GM18909 (cell line): ENCODE data around the gene PNKD.
A peak's percentile ranks its signal among the peaks of the same experiment; 100 is the strongest.
"Not testable (repeated sequence)": the region's sequence is repeated elsewhere in the genome, so short reads cannot be mapped to it uniquely, and the experiment has no call there.

Experiments used
- ATAC-seq: cut with Tn5 transposase; IDR thresholded peaks from one replicate; pipeline ENCODE4 v1.9.1; 2021; ENCODE audit warnings: mild to moderate bottlenecking; ENCODE audit not compliant: unreplicated experiment, poor library complexity

Gene PNKD

DNA sequence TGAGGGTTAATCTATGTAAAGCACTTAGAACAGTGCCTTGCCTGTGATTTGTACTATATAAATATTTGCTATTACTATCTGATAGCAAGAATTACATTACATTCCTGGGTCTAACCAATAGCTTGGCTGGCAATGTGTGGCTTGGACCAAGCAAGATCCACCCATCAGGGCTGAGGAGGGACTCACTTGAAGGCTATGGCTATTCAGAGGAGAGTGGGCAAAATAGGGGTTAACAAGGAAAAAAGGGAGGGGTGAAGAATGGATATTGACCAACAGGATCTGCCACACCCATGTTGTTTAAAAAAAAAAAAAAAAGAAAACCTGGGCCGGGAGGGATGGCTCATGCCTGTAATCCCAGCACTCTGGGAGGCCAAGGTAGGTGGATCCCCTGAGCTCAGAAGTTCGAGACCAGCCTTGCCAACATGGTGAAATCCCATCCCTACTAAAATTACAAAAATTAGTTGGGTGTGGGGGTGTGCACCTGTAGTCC is 42.0 kb downstream of the PNKD start:
- ATAC-seq, result no peak

- ATAC-seq, result no peak
Observed at GRCh38 chr2:218313356-218313755, 43.0 kb downstream of the PNKD start.

DNA sequence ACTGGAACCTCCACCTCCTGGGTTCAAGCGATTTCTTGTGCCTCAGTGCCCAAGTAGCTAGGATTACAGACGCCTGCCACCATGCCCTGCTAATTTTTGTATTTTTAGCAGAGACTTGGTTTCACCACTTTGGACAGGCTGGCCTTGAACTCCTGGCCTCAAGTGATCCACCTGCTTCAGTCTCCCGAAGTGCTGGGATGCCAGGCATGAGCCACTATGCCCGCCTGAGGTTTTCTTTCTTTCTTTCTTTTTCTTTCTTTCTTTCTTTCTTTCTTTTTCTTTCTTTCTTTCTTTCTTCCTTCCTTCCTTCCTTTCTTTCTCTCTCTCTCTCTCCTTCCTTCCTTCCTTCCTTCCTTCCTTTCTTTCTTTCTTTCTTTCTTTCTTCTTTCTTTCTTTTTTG is 44.4 kb downstream of the PNKD start:
- not testable (repeated sequence) for ATAC-seq

- no peak for ATAC-seq
Observed at GRCh38 chr2:218315397-218315796, 45.1 kb downstream of the PNKD start.

DNA sequence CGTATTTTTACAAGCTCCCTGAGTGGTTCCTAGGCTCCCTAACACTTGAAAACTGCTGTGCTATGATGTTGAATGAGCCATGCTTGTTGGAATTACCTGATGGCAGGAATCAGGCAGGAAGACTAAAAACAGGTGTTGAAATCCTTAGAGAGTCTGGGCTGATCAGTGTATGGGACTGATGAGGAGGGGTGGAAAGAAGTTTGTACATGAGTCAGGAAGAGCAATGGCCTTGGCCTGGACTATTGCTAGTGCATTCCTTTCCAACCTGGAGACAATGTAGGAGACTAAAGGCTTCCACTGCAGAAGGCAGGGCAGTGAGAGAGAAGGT is 46.9 kb downstream of the PNKD start:
- ATAC-seq, result no peak

DNA sequence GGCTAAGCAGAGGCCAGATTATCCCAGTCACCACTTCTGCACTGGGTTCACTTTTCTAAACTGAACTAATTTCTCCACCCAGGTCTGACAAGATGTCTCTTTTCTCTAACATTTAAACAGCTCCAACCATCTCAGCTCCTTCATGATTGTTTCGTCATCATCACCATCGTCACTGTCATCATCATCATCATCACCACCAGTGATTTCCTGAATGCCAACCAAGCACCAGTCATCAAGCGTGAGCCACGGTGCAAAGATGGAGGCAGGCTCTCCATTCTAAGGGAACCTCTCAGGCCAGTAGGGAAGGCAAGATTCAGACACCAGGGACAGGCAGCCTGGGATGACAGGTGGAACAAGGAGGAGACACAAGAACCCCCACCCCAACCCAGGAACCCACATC is 47.5 kb downstream of the PNKD start:
- no peak for ATAC-seq

DNA sequence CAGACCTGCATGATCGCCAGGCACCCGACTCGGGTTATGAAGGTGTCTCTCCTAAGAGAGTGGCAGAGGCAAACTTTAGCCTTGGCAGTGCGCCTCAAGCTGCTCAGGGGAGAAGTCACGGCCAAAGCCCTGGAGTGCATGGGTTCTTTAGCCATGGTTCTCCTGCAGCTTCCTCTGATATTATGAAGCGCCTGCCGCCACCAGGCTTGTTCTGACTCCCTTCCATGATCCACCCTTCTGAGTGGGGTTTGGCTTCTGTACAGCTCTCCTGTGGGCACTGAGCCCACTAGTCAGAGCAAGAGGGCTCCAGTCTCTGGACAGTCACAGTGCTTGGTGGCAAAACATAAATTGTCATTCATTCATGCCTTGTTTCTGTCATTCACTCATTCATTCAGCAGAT is 47.9 kb downstream of the PNKD start:
- ATAC-seq, result no peak

DNA sequence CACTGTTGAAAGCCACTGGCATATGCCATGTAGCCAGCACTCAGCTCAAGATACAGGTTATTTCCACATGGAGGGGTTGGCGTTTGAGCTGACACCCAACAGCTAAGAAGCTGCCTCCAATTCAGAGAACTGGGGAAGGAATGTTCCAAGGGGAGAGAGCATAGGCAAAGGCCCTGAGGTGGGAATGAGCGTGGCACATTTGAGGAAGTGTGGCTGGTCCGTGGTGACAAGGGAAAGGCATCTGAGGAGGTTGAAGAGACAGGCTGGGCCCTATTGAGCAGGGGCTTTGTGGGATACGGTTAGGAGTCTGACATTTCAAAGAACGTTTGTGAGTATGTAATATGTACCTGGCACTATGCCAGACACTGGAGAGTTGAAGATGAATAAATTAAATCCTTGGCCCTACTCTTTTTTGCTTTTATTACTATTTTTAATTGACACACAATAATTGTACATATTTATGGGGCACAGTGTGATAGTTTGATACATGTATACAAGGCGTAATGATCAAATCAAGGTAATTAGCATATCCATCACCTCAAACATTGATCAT is 49.6 kb downstream of the PNKD start:
- ATAC-seq, result no peak

- ATAC-seq, result no peak
Observed at GRCh38 chr2:218320704-218321336, 50.5 kb downstream of the PNKD start.

DNA sequence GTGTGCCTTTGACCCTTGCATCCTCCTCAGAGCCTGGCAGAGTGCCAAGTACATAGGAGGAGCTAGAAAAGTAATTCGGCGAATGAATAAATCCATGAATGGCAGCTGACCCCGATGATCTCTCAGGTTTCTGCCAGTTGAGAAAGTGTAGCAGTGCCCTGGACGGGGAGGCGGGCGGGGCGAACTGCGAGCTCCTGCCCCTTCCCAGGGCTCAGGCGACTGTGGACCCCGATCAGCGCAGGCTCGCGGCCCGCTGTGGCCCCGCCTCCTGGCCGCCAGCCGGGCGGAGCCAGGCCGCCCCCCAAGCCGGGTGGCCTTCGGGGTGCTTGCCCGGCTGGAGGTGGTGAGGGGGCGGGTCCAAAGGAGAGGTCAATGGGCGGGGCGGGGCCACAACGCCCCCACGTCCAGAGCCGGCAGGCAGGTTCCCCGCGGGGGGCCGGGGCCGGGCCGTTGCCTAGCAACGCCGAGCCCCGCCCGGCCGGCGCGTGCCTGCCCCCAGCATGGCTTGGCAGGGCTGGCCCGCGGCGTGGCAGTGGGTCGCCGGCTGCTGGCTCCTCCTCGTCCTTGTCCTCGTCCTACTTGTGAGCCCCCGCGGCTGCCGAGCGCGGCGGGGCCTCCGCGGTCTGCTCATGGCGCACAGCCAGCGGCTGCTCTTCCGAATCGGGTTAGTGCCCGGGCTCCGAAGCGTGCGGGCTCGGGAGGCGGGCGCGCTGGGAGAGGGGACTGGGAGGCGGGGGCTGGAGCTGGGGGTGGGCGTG is 52.6 kb downstream of the PNKD start:
- ATAC-seq, result peak; percentile 81

GRCh38 chr2:218323526-218324472 is 53.5 kb downstream of the PNKD start:
- no peak for ATAC-seq

- no peak for ATAC-seq
Observed at GRCh38 chr2:218325566-218326160, 55.3 kb downstream of the PNKD start.

GRCh38 chr2:218326315-218326714 is 56.0 kb downstream of the PNKD start:
- ATAC-seq, result no peak

DNA sequence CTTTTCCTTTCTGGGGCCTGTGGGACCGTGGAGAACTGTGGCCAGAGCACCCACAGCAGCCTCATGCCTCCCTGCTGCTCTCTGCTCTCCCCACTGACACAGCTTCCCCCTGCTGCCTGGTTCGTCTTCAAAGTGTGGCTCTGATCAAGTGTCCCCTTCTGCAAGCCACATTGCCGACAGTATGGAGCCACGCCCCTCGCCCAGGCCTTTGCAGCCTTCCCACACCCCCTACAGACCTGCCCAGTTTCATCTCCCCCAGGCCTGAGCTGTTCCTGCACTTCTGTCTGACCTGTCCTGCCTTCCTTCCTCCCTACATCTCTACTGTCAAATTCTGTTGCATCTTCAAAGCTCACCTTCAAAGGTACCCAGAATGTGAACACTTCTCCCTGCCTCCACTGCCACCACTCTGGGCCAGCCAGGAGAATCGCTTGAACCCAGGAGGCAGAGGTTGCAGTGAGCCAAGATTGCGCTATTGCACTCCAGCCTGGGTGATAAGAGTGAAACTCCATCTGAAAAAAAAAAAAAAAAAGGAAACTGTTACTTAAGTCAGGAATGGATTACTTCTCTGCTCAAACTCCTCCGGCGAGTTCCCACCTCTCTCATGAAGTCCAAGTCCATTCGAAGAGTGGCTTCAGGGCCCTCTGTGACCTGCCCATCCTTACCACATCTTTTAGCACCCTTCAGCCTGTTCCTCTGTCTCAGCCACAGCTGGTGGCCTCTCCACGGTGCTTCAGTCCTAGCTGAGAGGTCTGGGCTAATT is 57.3 kb downstream of the PNKD start:
- ATAC-seq, result no peak

DNA sequence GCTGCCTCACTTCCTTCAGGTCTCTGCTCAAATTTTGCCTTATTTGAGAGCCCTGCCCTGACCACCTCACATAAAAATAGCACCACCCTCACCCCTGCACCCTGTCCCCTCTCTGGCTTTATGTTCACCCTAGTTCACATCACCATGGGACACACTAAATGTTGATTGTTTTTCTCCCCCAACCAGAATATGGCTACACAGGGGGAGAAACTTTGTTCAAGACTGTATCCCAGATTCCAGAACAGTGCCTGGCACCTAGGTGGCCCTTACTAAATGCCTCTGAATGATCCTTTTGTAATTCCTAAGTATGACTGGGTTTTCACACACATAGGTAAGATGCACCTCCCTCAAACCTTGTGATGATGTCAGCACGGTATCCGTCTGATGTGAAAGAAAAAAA is 58.0 kb downstream of the PNKD start:
- no peak for ATAC-seq

- ATAC-seq, result peak; percentile 41
Observed at GRCh38 chr2:218329027-218329825, 58.9 kb downstream of the PNKD start.

GRCh38 chr2:218329826-218330593 is 59.7 kb downstream of the PNKD start:
- ATAC-seq, result peak; percentile 53

DNA sequence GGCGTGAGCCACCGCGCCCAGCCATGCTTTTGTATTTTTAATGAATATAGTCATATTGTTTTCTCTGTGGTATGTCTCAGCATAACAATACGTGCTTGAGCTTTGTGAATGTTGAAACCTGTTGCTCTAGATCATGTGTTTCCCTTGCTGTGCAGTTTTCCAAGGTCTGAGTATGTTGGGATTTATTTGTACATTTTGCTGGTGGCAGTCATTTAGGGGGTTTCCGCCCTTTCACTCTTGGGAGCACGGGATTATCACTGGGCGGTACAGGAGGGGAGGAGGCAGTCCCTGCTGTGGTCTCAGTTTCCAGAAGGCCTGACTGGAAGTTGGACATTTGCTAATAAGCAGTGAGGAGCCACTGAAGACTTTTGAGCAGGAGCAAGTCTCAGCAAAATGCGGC is 61.4 kb downstream of the PNKD start:
- no peak for ATAC-seq
